Spleen (tissue), 11 donors: ENCODE data around the gene TMEM54. TPM values are rescaled to one million over a fixed set of nuclear protein-coding genes. Genes with fewer than 3 reads are reported as not detected.
A peak's percentile ranks its signal among the peaks of the same experiment; 100 is the strongest.

ENCODE experiments used
- DNase-seq: peaks from one replicate; pipeline ENCODE4 v3.0.0-alpha.2; 2020
- H3K27ac ChIP-seq, 8 donors: fragments of 200-600 bp; sonication (generic) in 7 of 8; 1 replicate in 4 of 8; 2 replicates in 4 of 8; pipeline versions ENCODE4 v1.5.0 to v1.8.0; 2016 to 2021; ENCODE audit warnings: inconsistent platforms in 4 of 8, mild to moderate bottlenecking in 4 of 8, moderate library complexity in 1 of 8
- H3K27me3 ChIP-seq, 7 donors: fragments of 200-600 bp; sonication (generic) in 6 of 7; replicated peaks in 1 of 7; 1 replicate in 4 of 7; 2 replicates in 3 of 7; pipeline versions ENCODE4 v1.5.0 to v1.8.0; 2016 to 2021; ENCODE audit warnings: inconsistent platforms in 3 of 7, mild to moderate bottlenecking in 1 of 7
- H3K36me3 ChIP-seq, 6 donors: fragments of 200-600 bp; sonication (generic) in 5 of 6; 1 replicate in 4 of 6; 2 replicates in 2 of 6; pipeline versions ENCODE4 v1.5.0 to v1.8.0; 2016 to 2021; ENCODE audit warnings: inconsistent platforms in 2 of 6
- H3K4me1 ChIP-seq, 6 donors: fragments of 200-600 bp; sonication (generic) in 5 of 6; 1 replicate in 3 of 6; 2 replicates in 3 of 6; pipeline versions ENCODE4 v1.5.0 to v1.8.0; 2016 to 2021; ENCODE audit warnings: inconsistent platforms in 3 of 6
- H3K4me3 ChIP-seq, 8 donors: fragments of 200-600 bp; sonication (generic) in 7 of 8; 1 replicate in 4 of 8; 2 replicates in 4 of 8; pipeline versions ENCODE4 v1.5.0 to v1.8.0; 2016 to 2021; ENCODE audit warnings: inconsistent platforms in 4 of 8, mild to moderate bottlenecking in 4 of 8, moderate library complexity in 2 of 8
- H3K9me3 ChIP-seq, 8 donors: fragments of 200-600 bp; sonication (generic) in 7 of 8; 1 replicate in 4 of 8; 2 replicates in 4 of 8; pipeline versions ENCODE4 v1.5.0 to v1.8.0; 2016 to 2021; ENCODE audit warnings: inconsistent platforms in 4 of 8
- POLR2A ChIP-seq, 3 donors: fragments of 450-650 bp; IDR thresholded peaks; one replicate each; pipeline ENCODE4 v1.5.1; 2017; ENCODE audit warnings: antibody characterized with exemption in 3 of 3, mild to moderate bottlenecking in 1 of 3
- POLR2AphosphoS5 ChIP-seq, 3 donors: sonication (generic); formaldehyde crosslinking; IDR thresholded peaks; one replicate each; pipeline ENCODE4 v1.5.1; 2017; ENCODE audit warnings: antibody characterized with exemption in 3 of 3
- WGBS, 5 donors: extraction: QIAGEN DNeasy Blood & Tissue Kit in 3 of 5; methylation state at CpG; one replicate each; pipeline versions ENCODE4 v1.1.5 to v1.1.7; 2013 to 2018; 5-methylcytosine and 5-hydroxymethylcytosine counted together
- intact Hi-C: fragments of 100-400 bp; cut with DNase I; formaldehyde crosslinking; loops from one replicate; pipeline ENCODE4 v1.15.0; 2023; ENCODE audit warnings: low total_unique reads
- polyA plus RNA-seq, 3 donors: library from polyadenylated mRNA; stranded (reverse); fragments of 200-250 nt; gene quantifications; one replicate each; pipeline ENCODE4 v1.2.1, GENCODE V29; 2013
- total RNA-seq, 7 donors: library from RNA; depleted of rRNA in 3 of 7; stranded (reverse); fragments of >200 nt in 3 of 7; fragmentation: NEBNext Ultra II Directional in 4 of 7; extraction: Animal tissue kit (Norgen Biotek cat#: 25700) in 4 of 7; gene quantifications; one replicate each; pipeline versions ENCODE4 v1.1.0 to v1.2.1, GENCODE V29; 2016 to 2021
- TF ChIP-seq, protein P1 (sequence below), 11 experiments: fragments of 200-600 bp in 7 of 11; fragments of 450-650 bp in 4 of 11; sonication (generic) in 4 of 11; IDR thresholded peaks in 8 of 11; conservative IDR thresholded peaks in 3 of 11; 1 replicate in 7 of 11; 2 replicates in 4 of 11; pipeline versions ENCODE4 v1.4.0 to v1.8.0; 2016 to 2021; ENCODE audit warnings: antibody characterized with exemption in 11 of 11, inconsistent platforms in 4 of 11, mild to moderate bottlenecking in 1 of 11
- donor health status: healthy with polysubstance abuse.
- donor health status: DM: no; HTN: no; CAD: no; lungs with moderate emphysema.
- donor health status: DM: no; HTN: no; CAD: no.
- donor health status: Bipolar disorder and iron deficiency.
- donor health status: healthy.
- donor health status: DM: no; HTN: no; CAD: no.
- donor health status: DM: yes; HTN: yes; CAD: no.

The TMEM54 gene
- total and polyA plus RNA-seq, 10 donors = 4.3 to 24.6 (median 11.5) TPM

DNA sequence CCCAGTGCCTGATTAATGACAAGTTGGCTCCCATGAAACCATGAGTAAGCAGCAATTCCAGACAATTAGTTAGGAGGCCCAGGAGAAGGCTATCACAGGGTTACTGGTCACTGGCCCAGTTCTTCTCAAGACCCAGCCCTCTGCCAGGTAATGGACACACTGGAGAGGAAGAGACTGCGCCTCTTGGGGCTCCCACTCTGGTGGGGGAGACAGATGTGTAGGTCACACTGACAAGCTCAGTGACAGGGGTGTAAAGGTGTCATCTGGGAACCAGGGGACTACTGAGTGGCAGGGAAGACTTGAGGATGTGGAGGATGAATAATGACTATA is 10.0 kb downstream of the TMEM54 start:
- Histone ChIP-seq H3K4me1 (peaks cover 6 to 27% (median 20%) of the 10 kb centered on the region in 6 donors), H3K27me3 (peaks cover 0 to 93% (median 49%) of the 10 kb centered on the region in 7 donors), H3K36me3 (no peaks in the 10 kb centered on the region), H3K4me3 (no peak overlapping the region), H3K27ac (no peak overlapping the region), H3K9me3 (no peaks in the 10 kb centered on the region)
- no peak for DNase-seq
- 86 to 100% (median 91%) methylated on average over 1 of the region's 1 CpG for WGBS, 5 donors
- no peak for TF ChIP-seq POLR2AphosphoS5 (IDR thresholded peaks at IDR 0.05)
- intact Hi-C loops = no loop called here

DNA sequence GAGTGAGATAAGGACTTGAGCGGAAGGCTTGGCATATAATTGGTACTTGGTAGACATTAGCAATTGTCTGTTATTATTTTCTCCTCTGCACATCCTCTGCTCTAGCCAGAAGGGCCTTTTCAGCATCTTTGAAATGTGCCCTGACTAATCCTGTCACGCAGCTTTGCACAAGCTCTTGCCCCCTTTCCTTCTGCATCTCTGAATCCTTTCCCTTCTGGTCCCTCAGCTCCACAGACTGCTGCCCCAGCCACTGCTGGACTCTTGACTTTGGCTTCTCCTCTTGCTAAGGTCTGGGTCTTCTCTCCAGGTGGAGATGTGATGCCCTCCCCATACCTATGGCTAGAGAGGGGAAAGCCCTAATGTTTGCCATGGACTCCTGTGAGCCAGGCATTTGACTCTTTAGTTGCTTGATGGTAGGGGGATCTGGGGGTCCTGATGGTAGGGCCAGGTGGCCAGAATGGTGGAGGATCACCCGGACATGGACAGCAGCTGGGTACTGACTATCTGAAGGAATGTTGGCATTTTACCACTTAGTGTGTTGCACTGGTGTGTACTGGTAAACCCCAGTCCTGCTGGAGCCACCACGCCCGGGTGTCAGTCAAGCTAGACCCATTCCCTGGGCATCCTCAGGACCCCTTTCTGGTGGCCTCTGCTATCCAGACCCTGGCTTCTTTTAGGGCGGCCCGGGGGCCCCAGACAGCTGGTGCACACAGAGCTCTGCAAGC is 10.5 kb downstream of the TMEM54 start:
- 87 to 91% (median 90%) methylated on average over 7 of the region's 7 CpGs for WGBS, 5 donors
- Histone ChIP-seq H3K36me3 (no peaks in the 10 kb centered on the region), H3K4me1 (peaks cover 6 to 32% (median 24%) of the 10 kb centered on the region in 6 donors), H3K27me3 (peaks cover 0 to 98% (median 54%) of the 10 kb centered on the region in 7 donors), H3K9me3 (no peaks in the 10 kb centered on the region), H3K27ac (no peak overlapping the region), H3K4me3 (no peak overlapping the region)
- peak; percentile 52 for DNase-seq
- TF ChIP-seq, protein P1, sequence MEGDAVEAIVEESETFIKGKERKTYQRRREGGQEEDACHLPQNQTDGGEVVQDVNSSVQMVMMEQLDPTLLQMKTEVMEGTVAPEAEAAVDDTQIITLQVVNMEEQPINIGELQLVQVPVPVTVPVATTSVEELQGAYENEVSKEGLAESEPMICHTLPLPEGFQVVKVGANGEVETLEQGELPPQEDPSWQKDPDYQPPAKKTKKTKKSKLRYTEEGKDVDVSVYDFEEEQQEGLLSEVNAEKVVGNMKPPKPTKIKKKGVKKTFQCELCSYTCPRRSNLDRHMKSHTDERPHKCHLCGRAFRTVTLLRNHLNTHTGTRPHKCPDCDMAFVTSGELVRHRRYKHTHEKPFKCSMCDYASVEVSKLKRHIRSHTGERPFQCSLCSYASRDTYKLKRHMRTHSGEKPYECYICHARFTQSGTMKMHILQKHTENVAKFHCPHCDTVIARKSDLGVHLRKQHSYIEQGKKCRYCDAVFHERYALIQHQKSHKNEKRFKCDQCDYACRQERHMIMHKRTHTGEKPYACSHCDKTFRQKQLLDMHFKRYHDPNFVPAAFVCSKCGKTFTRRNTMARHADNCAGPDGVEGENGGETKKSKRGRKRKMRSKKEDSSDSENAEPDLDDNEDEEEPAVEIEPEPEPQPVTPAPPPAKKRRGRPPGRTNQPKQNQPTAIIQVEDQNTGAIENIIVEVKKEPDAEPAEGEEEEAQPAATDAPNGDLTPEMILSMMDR (IDR thresholded peaks at IDR 0.05 in 8 of 11, conservative IDR thresholded peaks at IDR 0.05 in 3 of 11) = no peak
- no peak for TF ChIP-seq POLR2A (IDR thresholded peaks at IDR 0.05)
- no peak for TF ChIP-seq POLR2AphosphoS5 (IDR thresholded peaks at IDR 0.05)
- intact Hi-C loops = no loop called here

DNA sequence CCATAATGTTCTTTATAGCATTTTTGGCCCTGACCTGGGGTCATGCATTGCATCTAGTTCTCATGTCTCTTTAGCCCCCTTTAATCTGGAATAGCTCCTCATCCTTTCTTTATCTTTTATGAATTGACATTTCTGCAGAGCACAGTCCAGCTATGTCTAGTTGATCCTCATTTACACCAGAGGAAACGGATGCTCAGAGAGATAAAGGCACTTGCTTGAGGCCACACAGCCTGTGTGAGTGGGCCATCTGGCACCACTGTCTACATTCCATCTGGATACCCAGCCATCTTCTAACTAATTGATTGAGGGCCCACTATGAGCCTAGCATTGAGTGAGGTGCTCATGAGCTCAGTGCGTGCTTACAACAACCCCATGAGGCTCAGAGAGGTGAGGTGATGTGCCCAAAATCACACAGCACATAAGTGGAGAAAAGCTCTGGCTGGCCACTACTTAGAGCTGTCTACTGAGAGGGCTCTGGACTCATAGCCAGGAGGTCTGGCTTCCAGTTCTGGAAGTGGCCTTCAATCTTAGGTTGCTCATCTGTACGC is 11.4 kb downstream of the TMEM54 start:
- peaks cover 0 to 100% (median 63%) of the 10 kb centered on the region in 7 donors for H3K27me3 ChIP-seq
- DNase-seq = peak; percentile 3

DNA sequence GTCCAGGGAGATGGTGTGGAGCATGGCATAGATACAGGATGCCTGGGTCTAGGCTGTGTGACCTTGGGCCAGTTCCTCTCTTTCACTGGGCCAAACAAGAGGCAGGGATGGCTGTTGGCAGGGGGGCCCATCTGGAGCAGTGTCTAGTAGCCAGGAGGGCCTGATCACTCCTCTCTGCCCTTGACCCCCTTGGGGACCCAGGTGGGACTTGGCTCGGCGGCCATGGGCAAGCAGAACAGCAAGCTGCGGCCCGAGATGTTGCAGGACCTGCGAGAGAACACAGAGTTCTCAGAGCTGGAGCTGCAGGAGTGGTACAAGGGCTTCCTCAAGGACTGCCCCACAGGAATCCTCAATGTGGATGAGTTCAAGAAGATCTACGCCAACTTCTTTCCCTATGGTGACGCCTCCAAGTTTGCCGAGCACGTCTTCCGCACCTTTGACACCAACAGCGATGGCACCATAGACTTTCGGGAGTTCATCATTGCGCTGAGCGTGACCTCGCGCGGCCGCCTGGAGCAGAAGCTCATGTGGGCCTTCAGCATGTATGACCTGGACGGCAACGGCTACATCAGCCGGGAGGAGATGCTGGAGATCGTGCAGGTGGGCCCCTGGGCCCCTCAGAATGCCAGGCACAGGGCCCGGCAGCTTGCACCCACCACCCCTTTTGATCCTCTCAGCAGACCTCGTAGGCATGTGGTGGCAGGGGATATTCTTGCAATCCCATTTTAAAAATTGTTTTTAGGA is 12.3 kb downstream of the TMEM54 start:
- no peak overlapping the region for H3K27ac ChIP-seq
- no peak for DNase-seq
- H3K27me3 ChIP-seq = peaks cover 0 to 100% (median 63%) of the 10 kb centered on the region in 7 donors
- no peak overlapping the region for H3K4me3 ChIP-seq
- no peaks in the 10 kb centered on the region for H3K36me3 ChIP-seq
- peaks cover 6 to 33% (median 23%) of the 10 kb centered on the region in 6 donors for H3K4me1 ChIP-seq
- TF ChIP-seq POLR2AphosphoS5 (IDR thresholded peaks at IDR 0.05) (no peak), POLR2A (IDR thresholded peaks at IDR 0.05) (no peak)
- TF ChIP-seq, protein P1 (IDR thresholded peaks at IDR 0.05 in 8 of 11, conservative IDR thresholded peaks at IDR 0.05 in 3 of 11) = no peak
- no peaks in the 10 kb centered on the region for H3K9me3 ChIP-seq
- intact Hi-C loops = no loop called here
- WGBS, 5 donors = 89 to 93% (median 91%) methylated on average over 24 of the region's 24 CpGs

More for the DNA sequence above, 11.4 kb downstream of the TMEM54 start:
- TF ChIP-seq POLR2AphosphoS5 (IDR thresholded peaks at IDR 0.05) = no peak
- TF ChIP-seq POLR2A (IDR thresholded peaks at IDR 0.05) = no peak
- TF ChIP-seq, protein P1 (IDR thresholded peaks at IDR 0.05 in 8 of 11, conservative IDR thresholded peaks at IDR 0.05 in 3 of 11) = no peak
- intact Hi-C loops = no loop called here
- WGBS, 5 donors = 83 to 96% (median 88%) methylated on average over 3 of the region's 3 CpGs
- H3K36me3 ChIP-seq = no peaks in the 10 kb centered on the region
- H3K4me1 ChIP-seq = peaks cover 6 to 36% (median 24%) of the 10 kb centered on the region in 6 donors
- no peak overlapping the region for H3K4me3 ChIP-seq
- no peak overlapping the region for H3K27ac ChIP-seq
- H3K9me3 ChIP-seq = no peaks in the 10 kb centered on the region
